HEK293T (cell line): Measurements from ENCODE around the gene SOX6.

Experiments
- CTCF ChIA-PET: fragments of 350-600 bp; formaldehyde crosslinking; extraction: SDS; loops from one replicate; lab custom pipeline; 2021; ENCODE audit warnings: antibody characterized with exemption, inconsistent platforms; lab: Yijun Ruan, JAX
- POLR2A ChIA-PET: fragments of 350-600 bp; formaldehyde crosslinking; extraction: SDS; loops from one replicate; lab custom pipeline; 2020; ENCODE audit warnings: antibody characterized with exemption, inconsistent platforms; lab: Yijun Ruan, JAX
- DNase-seq: peaks from one replicate; pipeline ENCODE4 v3.0.0; 2012; ENCODE audit warnings: mixed read lengths; ENCODE audit errors: extremely low spot score
- ARNT ChIP-seq: fragments of 450-650 bp; IDR thresholded peaks from 2 replicates; pipeline ENCODE4 v1.6.1; 2017; ENCODE audit warnings: mild to moderate bottlenecking
- BHLHE40 ChIP-seq: fragments of 450-650 bp; IDR thresholded peaks from 2 replicates; pipeline ENCODE4 v1.6.1; 2016; ENCODE audit warnings: mild to moderate bottlenecking, moderate library complexity, borderline replicate concordance
- CTBP1 ChIP-seq: fragments of 450-650 bp; IDR thresholded peaks from 2 replicates; pipeline ENCODE4 v1.6.1; 2016; ENCODE audit warnings: borderline replicate concordance
- ELF4 ChIP-seq: fragments of 450-650 bp; IDR thresholded peaks from 2 replicates; pipeline ENCODE4 v1.6.1; 2017; ENCODE audit warnings: antibody characterized with exemption
- FOXA1 ChIP-seq: fragments of 450-650 bp; IDR thresholded peaks from 2 replicates; pipeline ENCODE4 v1.6.1; 2016; ENCODE audit warnings: mild to moderate bottlenecking
- FOXK2 ChIP-seq: fragments of 450-650 bp; IDR thresholded peaks from 2 replicates; pipeline ENCODE4 v1.6.1; 2016; ENCODE audit warnings: mild to moderate bottlenecking
- FOXM1 ChIP-seq: fragments of 450-650 bp; IDR thresholded peaks from 2 replicates; pipeline ENCODE4 v1.6.1; 2017; ENCODE audit warnings: mild to moderate bottlenecking, borderline replicate concordance
- HDGF ChIP-seq: fragments of 450-650 bp; IDR thresholded peaks from 2 replicates; pipeline ENCODE4 v1.6.1; 2017; ENCODE audit warnings: antibody characterized with exemption, borderline replicate concordance
- L3MBTL2 ChIP-seq: fragments of 450-650 bp; conservative IDR thresholded peaks from 2 replicates; pipeline ENCODE4 v1.6.1; 2016; ENCODE audit warnings: mild to moderate bottlenecking
- LEF1 ChIP-seq: fragments of 450-650 bp; IDR thresholded peaks from 2 replicates; pipeline ENCODE4 v1.6.1; 2017; ENCODE audit warnings: mild to moderate bottlenecking, borderline replicate concordance
- NFRKB ChIP-seq: fragments of 450-650 bp; IDR thresholded peaks from 2 replicates; pipeline ENCODE4 v1.6.1; 2016; ENCODE audit warnings: mild to moderate bottlenecking, moderate library complexity
- SP1 ChIP-seq: fragments of 450-650 bp; IDR thresholded peaks from 2 replicates; pipeline ENCODE4 v1.6.1; 2017
- SUZ12 ChIP-seq: fragments of 450-650 bp; IDR thresholded peaks from 2 replicates; pipeline ENCODE4 v1.6.1; 2016; ENCODE audit warnings: mild to moderate bottlenecking
- TARDBP ChIP-seq: fragments of 450-650 bp; IDR thresholded peaks from 2 replicates; pipeline ENCODE4 v1.6.1; 2016
- ZNF384 ChIP-seq: fragments of 450-650 bp; IDR thresholded peaks from 2 replicates; pipeline ENCODE4 v1.6.1; 2016
- TF ChIP-seq, protein P1 (sequence below): fragments of 450-650 bp; IDR thresholded peaks from 2 replicates; pipeline ENCODE4 v1.6.1; 2016

Gene SOX6

GRCh38 chr11:16098526-16099205 is 257.7 kb downstream of the SOX6 start:
- POLR2A ChIA-PET, result no interaction called here
- DNase-seq, result no peak
- TF ChIP-seq SP1 (no peak), LEF1 (no peak), FOXM1 (no peak), NFRKB (no peak)
- CTCF ChIA-PET, result interaction anchor here (0.5 to 1.0 kb wide), 2 partner anchors 131 to 515 kb away, joined by 3 to 4 read pairs; no protein-coding TSS in a partner anchor

DNA sequence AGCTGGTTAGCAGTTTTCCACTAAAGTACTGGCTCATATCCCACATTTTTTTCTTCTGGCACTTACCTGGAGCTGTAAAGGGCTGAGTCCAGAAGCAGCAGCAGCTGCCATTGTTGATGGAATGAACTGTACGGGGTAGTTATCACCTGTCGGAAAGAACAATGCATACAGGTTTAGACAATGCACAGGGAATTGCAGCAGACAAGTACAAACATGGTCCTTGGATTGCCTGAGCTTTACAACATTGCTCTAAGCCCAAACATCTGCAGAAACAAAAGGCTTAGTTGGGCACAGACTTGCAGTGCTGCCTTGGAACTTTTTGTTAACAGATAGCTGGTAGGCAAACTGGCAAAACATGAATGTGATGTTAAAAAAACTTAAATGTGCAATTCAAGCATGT is 258.8 kb downstream of the SOX6 start:
- POLR2A ChIA-PET, result no interaction called here
- no peak for DNase-seq
- TF ChIP-seq HDGF (no peak), ZNF384 (no peak), BHLHE40 (no peak), LEF1 (no peak), L3MBTL2 (no peak), FOXA1 (no peak)
- CTCF ChIA-PET, result interaction anchor here (0.9 kb wide), 1 partner anchor 245 kb away, joined by 3 read pairs; no protein-coding TSS in a partner anchor

GRCh38 chr11:16096336-16096735 is 260.0 kb downstream of the SOX6 start:
- ChIA-PET CTCF (no interaction called here), POLR2A (no interaction called here)
- no peak for DNase-seq
- TF ChIP-seq NFRKB (no peak), FOXA1 (no peak), FOXM1 (no peak), HDGF (no peak), ARNT (no peak), ZNF384 (no peak), BHLHE40 (no peak), L3MBTL2 (no peak), TARDBP (no peak), ELF4 (no peak), CTBP1 (no peak), FOXK2 (no peak), SUZ12 (no peak), SP1 (no peak)
- TF ChIP-seq, protein P1, sequence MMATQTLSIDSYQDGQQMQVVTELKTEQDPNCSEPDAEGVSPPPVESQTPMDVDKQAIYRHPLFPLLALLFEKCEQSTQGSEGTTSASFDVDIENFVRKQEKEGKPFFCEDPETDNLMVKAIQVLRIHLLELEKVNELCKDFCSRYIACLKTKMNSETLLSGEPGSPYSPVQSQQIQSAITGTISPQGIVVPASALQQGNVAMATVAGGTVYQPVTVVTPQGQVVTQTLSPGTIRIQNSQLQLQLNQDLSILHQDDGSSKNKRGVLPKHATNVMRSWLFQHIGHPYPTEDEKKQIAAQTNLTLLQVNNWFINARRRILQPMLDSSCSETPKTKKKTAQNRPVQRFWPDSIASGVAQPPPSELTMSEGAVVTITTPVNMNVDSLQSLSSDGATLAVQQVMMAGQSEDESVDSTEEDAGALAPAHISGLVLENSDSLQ, result no peak

DNA sequence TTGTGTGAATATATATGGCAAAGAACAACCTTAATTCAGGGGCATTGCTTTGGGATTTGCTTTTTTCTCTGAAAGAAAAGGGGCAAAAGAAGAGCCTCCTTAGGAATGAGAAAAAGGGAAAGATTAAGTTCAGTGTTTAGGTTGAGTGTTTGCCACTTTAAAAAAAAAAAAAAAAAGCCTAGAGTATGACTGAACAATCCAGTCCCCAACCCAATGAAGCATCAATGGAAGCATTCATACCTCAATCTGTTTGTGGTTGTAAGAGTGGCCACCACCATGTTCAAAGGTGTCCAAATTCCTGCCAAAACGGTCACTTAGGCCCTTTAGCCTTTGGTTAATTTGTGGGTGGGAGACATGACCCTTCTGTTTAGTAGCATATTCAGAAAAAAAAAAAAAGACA is 260.6 kb downstream of the SOX6 start:
- CTCF ChIA-PET, result no interaction called here
- POLR2A ChIA-PET, result no interaction called here
- TF ChIP-seq FOXM1, result no peak
- TF ChIP-seq TARDBP, result no peak
- TF ChIP-seq ELF4, result no peak
- TF ChIP-seq CTBP1, result no peak
- TF ChIP-seq, protein P1, result no peak
- TF ChIP-seq SP1, result no peak
- TF ChIP-seq FOXK2, result no peak
- no peak for TF ChIP-seq ZNF384
- no peak for TF ChIP-seq NFRKB
- TF ChIP-seq L3MBTL2, result no peak
- no peak for TF ChIP-seq FOXA1
- TF ChIP-seq LEF1, result no peak
- no peak for TF ChIP-seq SUZ12
- no peak for TF ChIP-seq BHLHE40
- no peak for TF ChIP-seq HDGF
- DNase-seq, result no peak

DNA sequence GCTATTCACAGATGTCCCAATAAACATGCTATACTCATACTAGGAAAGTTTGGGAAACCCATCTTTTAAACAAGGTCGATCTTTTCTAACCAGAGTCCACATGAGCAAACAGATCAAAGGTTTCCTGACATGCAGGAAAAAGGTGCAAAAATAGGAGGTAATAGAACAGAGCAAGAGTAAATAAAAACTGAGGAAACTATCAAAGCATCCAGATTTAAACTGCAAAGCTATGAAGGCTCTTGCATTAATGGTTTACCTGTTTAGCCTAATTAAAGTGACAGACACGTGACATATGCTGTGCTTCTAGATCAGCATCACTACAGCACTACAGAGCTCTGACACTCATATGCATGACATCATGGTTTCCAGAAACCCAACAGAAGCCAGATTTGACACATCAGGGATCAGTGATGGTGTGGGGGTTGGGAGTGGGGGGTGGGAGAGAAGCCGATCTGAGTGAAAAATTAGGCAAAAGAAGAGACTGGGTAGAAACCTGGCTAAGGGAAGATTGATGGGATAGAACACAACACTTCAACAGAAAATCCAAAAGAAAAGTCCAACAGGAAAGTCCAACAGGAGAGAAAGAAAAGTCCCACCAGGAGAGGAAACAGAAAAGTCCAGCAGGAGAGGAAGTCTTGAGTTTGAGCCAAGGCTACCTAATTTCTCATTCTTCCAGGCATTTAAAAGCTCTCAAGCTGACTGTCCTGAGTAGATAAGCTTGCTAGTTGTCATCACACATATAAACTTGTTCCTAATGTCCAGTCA is 262.3 kb downstream of the SOX6 start:
- TF ChIP-seq NFRKB, result no peak
- no peak for TF ChIP-seq BHLHE40
- no peak for TF ChIP-seq SUZ12
- CTCF ChIA-PET, result no interaction called here
- DNase-seq, result no peak
- POLR2A ChIA-PET, result no interaction called here

DNA sequence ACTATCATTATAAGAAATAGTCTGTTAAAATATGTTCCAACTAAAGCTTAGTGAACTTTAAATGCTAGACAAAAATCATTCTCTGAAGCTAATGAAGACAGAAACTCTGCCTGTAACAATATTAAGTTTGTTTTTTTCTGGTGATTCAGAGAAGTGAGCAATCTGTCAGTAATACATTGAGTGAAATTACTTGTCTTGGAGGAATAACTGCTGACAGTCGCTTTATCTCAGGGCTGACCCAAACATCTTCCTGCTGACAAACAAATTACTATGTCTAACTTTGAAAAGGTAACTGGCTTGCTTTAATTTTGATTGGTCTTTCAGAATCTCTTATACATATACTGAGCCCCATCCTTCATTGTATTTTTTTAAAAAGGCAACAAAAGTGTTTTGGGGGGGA is 264.5 kb downstream of the SOX6 start:
- no peak for DNase-seq
- ChIA-PET POLR2A (no interaction called here), CTCF (no interaction called here)
- TF ChIP-seq ELF4 (no peak), SP1 (no peak), NFRKB (no peak), TARDBP (no peak), BHLHE40 (no peak), CTBP1 (no peak), SUZ12 (no peak)

- no peak for DNase-seq
- TF ChIP-seq ARNT, result no peak
- no peak for TF ChIP-seq FOXA1
- TF ChIP-seq LEF1, result no peak
- TF ChIP-seq SP1, result no peak
- TF ChIP-seq ZNF384, result no peak
- TF ChIP-seq FOXM1, result no peak
- no peak for TF ChIP-seq HDGF
- TF ChIP-seq CTBP1, result no peak
- no peak for TF ChIP-seq L3MBTL2
- TF ChIP-seq BHLHE40, result no peak
- no peak for TF ChIP-seq NFRKB
- CTCF ChIA-PET, result no interaction called here
- POLR2A ChIA-PET, result no interaction called here
Measured at GRCh38 chr11:16089481-16089880, 266.9 kb downstream of the SOX6 start.
